H1 (cell line): Measurements from ENCODE around the gene ANGPTL2. TPM values are rescaled to one million over a fixed set of nuclear protein-coding genes. Genes with fewer than 3 reads are reported as not detected.

Experiments
- BACH1 ChIP-seq: IDR thresholded peaks from 2 replicates; pipeline ENCODE4 v1.6.1; 2012; ENCODE audit warnings: low read length, improper control_type of control experiment
- TCF12 ChIP-seq: IDR thresholded peaks from 2 replicates; pipeline ENCODE4 v1.6.1; 2011; ENCODE audit warnings: low read depth, mild to moderate bottlenecking, low read length
- polyA plus RNA-seq, 7 experiments: library from polyadenylated mRNA; depleted of rRNA in 3 of 7; stranded (reverse) in 5 of 7; unstranded in 2 of 7; fragments of >200 nt in 5 of 7; fragments of 200-250 nt in 2 of 7; gene quantifications; 1 replicate in 5 of 7; 2 replicates in 1 of 7; 4 replicates in 1 of 7; pipeline versions ENCODE4 v1.2.1 to v1.2.3, GENCODE V29; 2011 to 2013; ENCODE audit warnings: missing spikeins in 2 of 7, mixed read lengths in 2 of 7
- total RNA-seq: library from RNA; stranded (reverse); fragmentation: NEBNext Ultra II Directional; extraction: Animal tissue kit (Norgen Biotek cat#: 25700); gene quantifications from 2 replicates; pipeline ENCODE4 v1.2.1, GENCODE V29; 2021

ANGPTL2 gene
- total and polyA plus RNA-seq, 2 of the 8 experiments (the other 6 are each of a cell fraction or from before 2014, with no cell fraction given): 9.0 to 10.6 TPM

- TF ChIP-seq TCF12 (no peak), BACH1 (no peak)
These were observed 16.0 kb downstream of the ANGPTL2 start (continued) for GRCh38 chr9:127106466-127106855.
